ENCODE measurements around the gene CALHM1. TPM values are rescaled to one million over a fixed set of nuclear protein-coding genes. Genes with fewer than 3 reads are reported as not detected.
"Not testable (repeated sequence)": the region's sequence is repeated elsewhere in the genome, so short reads cannot be mapped to it uniquely, and the experiment has no call there.

Gene CALHM1
- total and polyA plus RNA-seq, 2 experiments from 2014 or later: 0.11 TPM; not detected in 1

DNA sequence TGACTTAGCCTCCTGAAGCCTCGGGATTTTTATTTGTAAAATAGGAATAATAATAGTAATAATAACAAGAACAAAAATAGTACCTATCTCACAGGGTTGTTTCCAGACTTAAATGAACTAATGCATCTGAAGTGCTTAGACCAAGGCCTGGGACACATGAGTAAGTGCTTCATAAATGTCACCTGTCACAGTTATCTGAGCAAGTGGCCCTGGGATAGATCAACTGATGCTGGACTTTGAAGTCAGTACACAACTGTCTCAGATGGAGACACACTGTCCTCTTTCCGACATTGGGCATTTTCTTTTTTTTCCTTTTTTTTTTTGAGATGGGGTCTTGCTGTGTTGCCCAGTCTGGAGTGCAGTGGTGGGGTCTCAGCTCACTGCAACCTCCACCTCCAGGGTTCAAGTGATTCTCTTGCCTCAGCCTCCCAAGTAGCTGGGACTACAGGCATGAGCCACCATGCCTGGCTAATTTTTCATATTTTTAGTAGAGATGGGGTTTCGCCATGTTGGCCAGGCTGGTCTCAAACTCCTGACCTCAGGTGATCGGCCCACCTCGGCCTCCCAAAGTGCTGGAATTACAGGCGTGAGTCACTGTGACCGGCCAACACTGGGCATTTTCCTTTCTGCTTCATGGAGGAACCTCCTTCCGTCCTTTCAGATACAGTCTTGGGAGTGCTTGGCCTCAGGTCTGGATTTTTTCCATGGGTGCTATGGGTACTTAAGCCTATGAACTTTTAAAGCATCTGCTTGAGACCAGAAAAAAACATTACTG is 28.1 kb upstream of the CALHM1 start:
- not testable (repeated sequence) for H2AFZ ChIP-seq; H3K36me3 ChIP-seq (ENCODE audit: insufficient read depth); H3K9me3 Mint-ChIP-seq

DNA sequence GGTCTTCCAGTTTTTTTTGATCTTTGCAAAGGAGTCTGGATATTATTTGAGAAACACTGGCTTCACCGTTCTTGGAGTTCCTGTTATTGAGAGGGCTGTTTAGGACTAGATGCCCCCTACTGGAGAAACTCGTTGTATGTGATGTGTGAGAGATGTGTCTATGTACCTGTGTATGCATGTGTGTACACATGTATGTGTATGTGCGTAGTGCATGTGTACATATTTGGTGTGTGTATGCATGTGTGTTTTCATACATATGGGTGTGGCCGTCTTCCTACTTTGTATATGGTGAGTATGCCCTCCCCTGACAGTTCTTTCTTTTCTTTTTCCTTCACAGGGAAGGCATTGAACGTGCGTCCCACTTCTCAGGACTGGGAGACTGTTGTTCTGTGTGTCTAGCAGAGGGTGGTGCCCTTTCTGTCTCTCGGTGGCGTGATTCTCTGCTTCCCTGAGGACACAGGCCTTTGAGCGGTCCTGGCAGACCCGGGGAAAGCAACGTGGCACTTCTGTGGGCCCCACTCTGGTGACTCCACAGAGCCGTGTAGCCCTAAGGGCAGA is 23.4 kb upstream of the CALHM1 start:
- H4K20me1 ChIP-seq (replicated peaks; ENCODE audit: insufficient read depth): no peaks in the 10 kb centered on the region
- Mint-ChIP-seq H3K9me3 (no peaks in the 10 kb centered on the region), H3K36me3 (ENCODE audit: low read depth) (no peaks in the 10 kb centered on the region), H3K27me3 (ENCODE audit: insufficient read depth, low read depth, poor library complexity) (peaks cover 9% of the 10 kb centered on the region), H3K27ac (no peak overlapping the region), H3K4me1 (peaks cover 3% of the 10 kb centered on the region; the same call in 2 of the 3 replicates), H3K4me3 (no peak overlapping the region)
- no peak overlapping the region for H3K4me3 ChIP-seq
- ATAC-seq: peak; percentile 29
- no peak overlapping the region for H3K4me2 ChIP-seq
- no peak overlapping the region for H3K27ac ChIP-seq (ENCODE audit: low read depth)
- H3K27me3 ChIP-seq (ENCODE audit: insufficient read depth): no peaks in the 10 kb centered on the region
- peak; percentile 76 for DNase-seq (ENCODE audit: low spot score)
- no peaks in the 10 kb centered on the region for H3K9me2 ChIP-seq (ENCODE audit: insufficient read depth)
- H2AFZ ChIP-seq: no peak overlapping the region
- TF ChIP-seq STAT1 (IDR thresholded peaks at IDR 0.05; ENCODE audit: unreplicated experiment) (no peak), POLR2AphosphoS5 (IDR thresholded peaks at IDR 0.05; ENCODE audit: low read depth) (no peak), CREB1 (CRISPR knock-in tag; IDR thresholded peaks at IDR 0.05; ENCODE audit: low read depth) (no peak)
- TF ChIP-seq, protein P1, sequence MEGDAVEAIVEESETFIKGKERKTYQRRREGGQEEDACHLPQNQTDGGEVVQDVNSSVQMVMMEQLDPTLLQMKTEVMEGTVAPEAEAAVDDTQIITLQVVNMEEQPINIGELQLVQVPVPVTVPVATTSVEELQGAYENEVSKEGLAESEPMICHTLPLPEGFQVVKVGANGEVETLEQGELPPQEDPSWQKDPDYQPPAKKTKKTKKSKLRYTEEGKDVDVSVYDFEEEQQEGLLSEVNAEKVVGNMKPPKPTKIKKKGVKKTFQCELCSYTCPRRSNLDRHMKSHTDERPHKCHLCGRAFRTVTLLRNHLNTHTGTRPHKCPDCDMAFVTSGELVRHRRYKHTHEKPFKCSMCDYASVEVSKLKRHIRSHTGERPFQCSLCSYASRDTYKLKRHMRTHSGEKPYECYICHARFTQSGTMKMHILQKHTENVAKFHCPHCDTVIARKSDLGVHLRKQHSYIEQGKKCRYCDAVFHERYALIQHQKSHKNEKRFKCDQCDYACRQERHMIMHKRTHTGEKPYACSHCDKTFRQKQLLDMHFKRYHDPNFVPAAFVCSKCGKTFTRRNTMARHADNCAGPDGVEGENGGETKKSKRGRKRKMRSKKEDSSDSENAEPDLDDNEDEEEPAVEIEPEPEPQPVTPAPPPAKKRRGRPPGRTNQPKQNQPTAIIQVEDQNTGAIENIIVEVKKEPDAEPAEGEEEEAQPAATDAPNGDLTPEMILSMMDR (conservative IDR thresholded peaks at IDR 0.05; ENCODE audit: low read depth in 2 of 2): peak; percentile 68 to 72
- H3K79me2 ChIP-seq (replicated peaks; ENCODE audit: insufficient read depth): no peaks in the 10 kb centered on the region
- no peaks in the 10 kb centered on the region for H3F3A ChIP-seq (replicated peaks; ENCODE audit: low read depth)
- no peaks in the 10 kb centered on the region for H3K36me3 ChIP-seq (ENCODE audit: insufficient read depth)
- H3K4me1 ChIP-seq (ENCODE audit: insufficient read depth): no peaks in the 10 kb centered on the region

More for the DNA sequence above, 28.1 kb upstream of the CALHM1 start:
- not testable (repeated sequence) for H3K27ac ChIP-seq (ENCODE audit: low read depth); H3K4me1 Mint-ChIP-seq; H3K27me3 Mint-ChIP-seq (ENCODE audit: insufficient read depth, low read depth, poor library complexity); H3K27ac Mint-ChIP-seq; H3K4me2 ChIP-seq; H3K27me3 ChIP-seq (ENCODE audit: insufficient read depth); ATAC-seq; H3K79me2 ChIP-seq (replicated peaks; ENCODE audit: insufficient read depth); H4K20me1 ChIP-seq (replicated peaks; ENCODE audit: insufficient read depth); H3K36me3 Mint-ChIP-seq (ENCODE audit: low read depth); H3K9me2 ChIP-seq (ENCODE audit: insufficient read depth); H3K4me3 Mint-ChIP-seq; H3F3A ChIP-seq (replicated peaks; ENCODE audit: low read depth); H3K4me3 ChIP-seq; DNase-seq (ENCODE audit: low spot score); H3K4me1 ChIP-seq (ENCODE audit: insufficient read depth)

DNA sequence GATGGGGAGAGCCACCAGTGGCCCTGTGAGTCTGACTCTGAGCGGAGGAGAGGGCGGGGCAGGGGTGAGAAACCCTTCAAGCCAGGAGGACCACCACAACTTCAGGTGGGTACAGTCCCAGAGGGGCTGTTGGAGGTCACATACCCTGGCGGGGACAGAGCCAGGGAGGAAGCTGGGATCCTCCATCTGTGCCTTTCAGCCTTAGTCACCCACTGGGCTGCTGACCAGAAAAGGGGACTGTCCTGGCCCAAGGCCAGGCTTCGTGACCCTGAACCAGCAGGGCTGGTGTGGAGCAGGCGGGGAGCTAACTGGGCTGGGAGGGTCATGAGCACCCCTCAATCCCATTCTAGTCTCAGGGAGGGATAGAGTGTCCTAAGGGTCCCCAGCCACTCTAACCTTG is 21.8 kb upstream of the CALHM1 start:
- H3K4me3 Mint-ChIP-seq: no peak overlapping the region
- peaks cover 9% of the 10 kb centered on the region for H3K27me3 Mint-ChIP-seq (ENCODE audit: insufficient read depth, low read depth, poor library complexity)
- H3K36me3 Mint-ChIP-seq (ENCODE audit: low read depth): no peaks in the 10 kb centered on the region
- H3K4me1 Mint-ChIP-seq: peaks cover 15% of the 10 kb centered on the region
- Histone ChIP-seq H3K4me2 (no peak overlapping the region), H3K27me3 (ENCODE audit: insufficient read depth) (no peaks in the 10 kb centered on the region), H3K27ac (ENCODE audit: low read depth) (no peak overlapping the region), H3K36me3 (ENCODE audit: insufficient read depth) (no peaks in the 10 kb centered on the region), H3K4me3 (no peak overlapping the region), H3K4me1 (ENCODE audit: insufficient read depth) (no peaks in the 10 kb centered on the region), H3K9me2 (ENCODE audit: insufficient read depth) (no peaks in the 10 kb centered on the region), H3K79me2 (replicated peaks; ENCODE audit: insufficient read depth) (no peaks in the 10 kb centered on the region), H4K20me1 (replicated peaks; ENCODE audit: insufficient read depth) (no peaks in the 10 kb centered on the region), H2AFZ (no peak overlapping the region), H3F3A (replicated peaks; ENCODE audit: low read depth) (no peaks in the 10 kb centered on the region)
- H3K27ac Mint-ChIP-seq: no peak overlapping the region
- TF ChIP-seq, protein P2, sequence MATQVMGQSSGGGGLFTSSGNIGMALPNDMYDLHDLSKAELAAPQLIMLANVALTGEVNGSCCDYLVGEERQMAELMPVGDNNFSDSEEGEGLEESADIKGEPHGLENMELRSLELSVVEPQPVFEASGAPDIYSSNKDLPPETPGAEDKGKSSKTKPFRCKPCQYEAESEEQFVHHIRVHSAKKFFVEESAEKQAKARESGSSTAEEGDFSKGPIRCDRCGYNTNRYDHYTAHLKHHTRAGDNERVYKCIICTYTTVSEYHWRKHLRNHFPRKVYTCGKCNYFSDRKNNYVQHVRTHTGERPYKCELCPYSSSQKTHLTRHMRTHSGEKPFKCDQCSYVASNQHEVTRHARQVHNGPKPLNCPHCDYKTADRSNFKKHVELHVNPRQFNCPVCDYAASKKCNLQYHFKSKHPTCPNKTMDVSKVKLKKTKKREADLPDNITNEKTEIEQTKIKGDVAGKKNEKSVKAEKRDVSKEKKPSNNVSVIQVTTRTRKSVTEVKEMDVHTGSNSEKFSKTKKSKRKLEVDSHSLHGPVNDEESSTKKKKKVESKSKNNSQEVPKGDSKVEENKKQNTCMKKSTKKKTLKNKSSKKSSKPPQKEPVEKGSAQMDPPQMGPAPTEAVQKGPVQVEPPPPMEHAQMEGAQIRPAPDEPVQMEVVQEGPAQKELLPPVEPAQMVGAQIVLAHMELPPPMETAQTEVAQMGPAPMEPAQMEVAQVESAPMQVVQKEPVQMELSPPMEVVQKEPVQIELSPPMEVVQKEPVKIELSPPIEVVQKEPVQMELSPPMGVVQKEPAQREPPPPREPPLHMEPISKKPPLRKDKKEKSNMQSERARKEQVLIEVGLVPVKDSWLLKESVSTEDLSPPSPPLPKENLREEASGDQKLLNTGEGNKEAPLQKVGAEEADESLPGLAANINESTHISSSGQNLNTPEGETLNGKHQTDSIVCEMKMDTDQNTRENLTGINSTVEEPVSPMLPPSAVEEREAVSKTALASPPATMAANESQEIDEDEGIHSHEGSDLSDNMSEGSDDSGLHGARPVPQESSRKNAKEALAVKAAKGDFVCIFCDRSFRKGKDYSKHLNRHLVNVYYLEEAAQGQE (IDR thresholded peaks at IDR 0.05; ENCODE audit: unreplicated experiment): no peak
- TF ChIP-seq ZNF331 (CRISPR knock-in tag; IDR thresholded peaks at IDR 0.05; ENCODE audit: low read depth) (no peak), NANOG (IDR thresholded peaks at IDR 0.05; ENCODE audit: borderline replicate concordance) (no peak), EZH2phosphoT487 (IDR thresholded peaks at IDR 0.05; ENCODE audit: unreplicated experiment) (no peak), ZNF114 (CRISPR knock-in tag; IDR thresholded peaks at IDR 0.05) (no peak)
- TF ChIP-seq, protein P1 (conservative IDR thresholded peaks at IDR 0.05; ENCODE audit: low read depth in 2 of 2): no peak
- no peak for DNase-seq (ENCODE audit: low spot score)
- no peak for ATAC-seq
- no peaks in the 10 kb centered on the region for H3K9me3 Mint-ChIP-seq
